Astrocyte of the spinal cord (primary cell): Measurements from ENCODE around the gene RAB11FIP4.

Source experiments
- DNase-seq: peaks from one replicate; pipeline ENCODE4 v3.0.0; 2011; ENCODE audit warnings: low read depth, low spot score
- H3K4me3 ChIP-seq: 2 replicates; pipeline ENCODE4 v1.5.1; 2011; ENCODE audit warnings: low read depth, mild to moderate bottlenecking, low read length, moderate library complexity
- CTCF ChIP-seq: IDR thresholded peaks from 2 replicates; pipeline ENCODE4 v1.5.1; 2012; ENCODE audit warnings: low read depth, mild to moderate bottlenecking, low read length, inconsistent platforms
- in situ Hi-C: cut with HindIII; loops from 2 replicates; pipeline ENCODE4 v1.10.0; 2017; ENCODE audit warnings: low sequenced_read_pairs

RAB11FIP4 gene

GRCh38 chr17:31476525-31477416, 85.3 kb downstream of the RAB11FIP4 start:
- no peak overlapping the region for H3K4me3 ChIP-seq
- in situ Hi-C loops, result no loop called here
- DNase-seq, result no peak
- no peak for TF ChIP-seq CTCF

GRCh38 chr17:31477417-31478055, 86.1 kb downstream of the RAB11FIP4 start:
- DNase-seq, result no peak
- no peak overlapping the region for H3K4me3 ChIP-seq
- in situ Hi-C loops, result no loop called here
- no peak for TF ChIP-seq CTCF

GRCh38 chr17:31479062-31479408, 87.6 kb downstream of the RAB11FIP4 start:
- DNase-seq, result no peak
- H3K4me3 ChIP-seq, result no peak overlapping the region
- in situ Hi-C loops, result no loop called here
- no peak for TF ChIP-seq CTCF

- in situ Hi-C loops, result no loop called here
- H3K4me3 ChIP-seq, result no peak overlapping the region
- no peak for TF ChIP-seq CTCF
- no peak for DNase-seq
Observed at GRCh38 chr17:31479524-31479923, 88.0 kb downstream of the RAB11FIP4 start.

GRCh38 chr17:31480067-31480466, 88.6 kb downstream of the RAB11FIP4 start:
- no peak for DNase-seq
- in situ Hi-C loops, result no loop called here
- no peak overlapping the region for H3K4me3 ChIP-seq
- no peak for TF ChIP-seq CTCF

- H3K4me3 ChIP-seq, result no peak overlapping the region
- in situ Hi-C loops, result no loop called here
- DNase-seq, result no peak
- no peak for TF ChIP-seq CTCF
Observed at GRCh38 chr17:31480904-31481782, 89.7 kb downstream of the RAB11FIP4 start.
